HG03342 (cell line): ENCODE results near the gene GEMIN5.

Experiments
- ATAC-seq: cut with Tn5 transposase; IDR thresholded peaks from one replicate; pipeline ENCODE4 v1.9.1; 2021; ENCODE audit warnings: mild to moderate bottlenecking, moderate library complexity; ENCODE audit not compliant: unreplicated experiment

GEMIN5 gene

DNA sequence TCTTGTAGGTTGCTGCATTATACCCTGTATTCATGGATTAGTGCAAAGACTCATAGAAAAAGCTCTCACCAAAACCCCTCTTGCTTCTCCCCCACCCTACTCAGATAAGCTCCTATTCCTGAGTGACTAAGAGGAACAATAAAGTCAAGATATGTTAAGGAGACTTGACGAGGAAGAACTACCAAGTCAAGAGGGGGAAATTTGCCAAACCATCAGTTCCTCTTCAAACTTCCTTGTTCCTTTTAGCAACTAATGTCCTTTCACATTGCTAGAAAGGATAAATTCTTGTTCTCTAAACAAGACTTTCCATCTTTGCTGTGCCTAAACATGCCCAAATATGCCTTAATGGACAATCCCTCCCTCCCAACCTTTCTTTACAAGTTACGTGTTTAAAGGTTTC lies 52.6 kb downstream of the GEMIN5 start:
- no peak for ATAC-seq

DNA sequence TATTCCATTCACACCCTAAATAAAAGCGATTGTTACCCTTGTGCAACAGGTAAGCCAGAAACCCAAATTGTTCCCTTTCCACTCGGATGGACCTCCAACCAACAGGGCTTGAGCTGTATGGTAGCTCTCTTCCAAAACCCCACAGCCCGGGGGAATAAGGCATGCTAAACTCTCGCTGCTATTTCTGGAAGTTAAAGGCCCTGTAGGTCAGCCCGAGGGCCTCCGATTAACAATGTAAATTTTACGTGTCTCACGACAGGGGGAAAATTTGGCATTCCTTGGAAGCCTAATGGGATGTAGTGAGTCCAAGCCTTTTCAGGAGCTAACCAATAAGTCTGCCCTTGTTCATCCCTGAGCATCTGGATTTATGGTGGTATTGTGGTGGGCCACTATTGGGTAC lies 53.6 kb downstream of the GEMIN5 start:
- ATAC-seq: no peak

DNA sequence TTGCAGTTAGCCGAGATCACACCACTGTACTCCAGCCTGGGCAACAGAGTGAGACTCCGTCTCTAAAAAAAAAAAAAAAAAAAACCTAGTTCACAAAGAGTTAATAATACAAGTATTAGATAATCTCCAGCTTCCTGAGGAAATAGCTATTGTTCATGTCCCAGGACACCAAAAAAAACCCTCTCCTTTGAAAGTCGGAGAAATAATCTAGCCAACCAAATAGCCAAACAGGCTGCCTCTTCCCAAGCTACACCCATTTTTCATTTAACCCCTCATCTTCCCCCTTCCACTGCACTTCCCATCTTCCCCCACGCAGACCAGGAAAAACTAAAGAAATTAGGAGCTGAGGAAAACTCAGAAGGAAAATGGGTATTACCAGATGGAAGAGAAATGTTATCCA lies 56.0 kb downstream of the GEMIN5 start:
- ATAC-seq: no peak

DNA sequence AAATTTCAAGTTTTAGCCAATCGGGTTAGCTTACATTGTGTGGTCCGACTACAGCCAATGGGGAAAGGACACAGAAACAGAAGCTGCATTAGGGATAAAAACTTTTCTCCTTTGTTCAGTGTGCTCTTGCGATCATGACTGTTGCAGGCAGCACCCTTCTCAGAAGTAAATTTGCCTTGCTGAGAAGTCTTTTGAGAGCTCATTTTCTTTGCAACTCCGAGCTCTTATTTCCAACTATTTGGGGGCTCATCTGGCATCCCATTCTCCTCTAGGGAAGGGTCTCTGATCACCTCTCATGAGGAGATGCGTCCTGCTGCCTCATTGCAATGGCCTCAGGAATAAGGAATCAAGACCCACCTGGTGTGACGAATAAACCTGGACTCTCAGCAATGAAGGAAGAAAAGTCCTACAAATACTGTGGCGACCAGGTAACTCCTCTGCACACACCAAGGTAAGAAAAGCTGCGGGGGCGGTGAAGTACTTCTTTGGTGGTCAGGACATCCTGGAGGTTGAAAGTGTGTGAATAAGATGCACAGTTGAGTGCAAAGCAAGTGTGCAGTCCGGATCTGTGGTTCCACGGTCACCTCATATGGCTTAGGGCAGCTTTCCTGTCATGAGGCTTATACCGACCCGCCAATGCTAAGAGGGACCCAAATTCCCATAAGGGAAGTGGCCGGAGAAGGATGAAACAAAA lies 59.2 kb downstream of the GEMIN5 start:
- no peak for ATAC-seq

DNA sequence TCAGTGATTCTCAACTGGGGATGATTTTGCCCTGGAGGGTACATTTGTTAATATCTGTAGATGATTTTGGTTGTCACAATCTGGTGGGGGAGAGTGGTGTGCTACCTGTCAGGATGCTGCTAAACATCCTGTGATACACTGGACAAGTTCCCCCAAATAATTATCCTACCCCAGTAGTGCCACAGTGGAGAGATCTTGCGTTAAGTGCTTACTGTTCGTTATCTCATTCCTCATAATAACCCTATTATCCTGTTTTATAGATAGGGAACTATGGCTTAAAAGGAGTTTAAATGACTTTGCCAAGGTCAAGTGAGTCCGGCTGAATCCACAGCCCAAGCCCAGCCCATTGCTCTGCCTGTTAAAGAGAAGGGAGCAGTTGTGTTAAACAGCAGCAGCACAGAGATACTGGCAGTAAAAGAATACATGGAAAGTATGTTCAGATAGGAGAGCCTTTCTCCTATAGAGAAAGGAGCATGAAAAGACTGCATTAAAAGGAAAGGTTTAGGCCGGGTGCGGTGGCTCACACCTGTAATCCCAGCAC lies 64.2 kb downstream of the GEMIN5 start:
- ATAC-seq: no peak

DNA sequence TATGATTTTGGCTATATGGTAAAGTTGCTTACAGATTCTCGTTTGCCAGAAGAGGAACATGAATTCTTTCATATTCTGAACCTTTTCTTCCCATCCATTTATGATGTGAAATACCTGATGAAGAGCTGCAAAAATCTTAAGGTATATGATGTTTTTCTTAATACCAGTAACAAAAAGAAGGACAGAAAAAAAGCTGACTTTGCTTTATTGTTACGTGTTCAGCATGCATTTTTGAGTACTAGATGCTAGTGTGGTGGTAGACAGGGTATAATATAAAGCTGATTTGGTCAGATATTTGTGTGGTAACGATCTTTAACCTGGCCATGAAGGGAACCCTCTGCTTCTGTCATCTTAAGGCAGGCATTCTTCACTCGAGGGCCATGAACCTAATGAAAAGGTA lies 66.3 kb downstream of the GEMIN5 start:
- no peak for ATAC-seq

DNA sequence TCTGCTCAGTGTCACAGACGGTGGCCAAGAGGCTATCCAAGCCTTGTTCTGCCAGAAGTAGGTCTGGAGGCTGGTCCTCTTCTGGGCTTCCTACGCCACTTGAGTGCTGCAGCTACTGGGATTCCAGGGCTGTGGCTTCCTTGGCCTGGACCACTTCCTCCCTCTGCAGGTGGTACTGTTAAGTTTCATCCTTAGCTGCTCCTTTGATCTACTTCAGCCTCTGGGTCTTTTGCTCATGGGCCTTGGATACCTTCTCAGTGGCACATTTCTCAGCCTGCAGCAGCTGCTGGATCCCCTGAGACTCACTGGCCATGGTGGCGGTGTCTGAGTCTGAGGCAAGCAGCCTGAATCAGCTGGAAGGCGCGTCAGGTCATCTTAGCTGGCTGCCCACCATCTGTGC lies 69.3 kb downstream of the GEMIN5 start:
- ATAC-seq: no peak

DNA sequence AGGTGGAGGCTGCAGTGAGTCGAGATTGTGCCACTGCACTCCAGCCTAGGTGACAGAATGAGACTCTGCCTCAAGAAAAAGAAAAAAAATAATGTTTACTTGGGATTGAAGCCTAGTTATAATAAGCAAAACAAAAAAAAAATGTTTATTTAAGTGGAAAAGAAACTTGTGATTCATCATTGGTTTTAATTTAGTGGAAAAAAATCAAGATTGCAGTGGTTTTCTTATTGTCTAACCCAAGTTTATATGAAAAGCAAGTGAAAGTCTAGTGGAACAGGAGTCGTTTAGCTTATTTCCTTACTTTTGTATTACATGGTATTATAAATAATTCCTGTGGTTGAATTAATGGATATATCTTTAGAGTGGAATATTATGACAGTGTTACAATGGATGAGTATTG lies 71.2 kb downstream of the GEMIN5 start:
- ATAC-seq: no peak

DNA sequence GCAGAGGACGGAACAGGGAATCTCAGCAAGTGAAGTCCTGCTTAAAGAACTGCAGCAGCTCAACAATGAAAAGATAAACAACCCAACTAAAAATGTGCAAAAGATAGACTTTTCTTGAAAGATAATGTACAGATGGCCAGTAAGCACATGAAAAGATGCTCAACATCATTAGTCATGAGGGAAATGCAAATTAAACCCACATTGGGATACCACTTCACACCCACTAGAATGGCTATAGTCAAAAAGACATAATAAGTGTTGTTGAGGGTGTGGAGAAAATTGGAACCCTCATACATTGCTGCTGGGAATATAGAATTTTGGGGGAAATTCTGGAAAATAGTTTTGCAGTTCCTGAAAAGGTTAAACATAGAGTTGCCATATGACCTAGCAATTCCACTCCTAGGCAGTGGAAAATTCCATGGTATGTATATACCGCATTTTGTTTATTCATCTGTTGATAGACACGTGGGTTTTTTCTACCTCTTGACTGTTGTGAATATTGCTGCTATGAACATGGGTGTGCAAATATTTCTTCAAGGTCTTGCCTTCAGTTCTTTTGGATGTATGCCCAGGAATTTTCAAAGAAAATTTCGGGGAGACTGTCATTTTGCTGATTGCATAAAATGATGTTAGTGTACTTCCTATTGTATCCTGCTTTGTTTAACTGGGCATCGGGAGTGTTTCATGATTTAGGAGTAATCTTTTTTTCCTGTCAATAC lies 72.4 kb downstream of the GEMIN5 start:
- no peak for ATAC-seq

DNA sequence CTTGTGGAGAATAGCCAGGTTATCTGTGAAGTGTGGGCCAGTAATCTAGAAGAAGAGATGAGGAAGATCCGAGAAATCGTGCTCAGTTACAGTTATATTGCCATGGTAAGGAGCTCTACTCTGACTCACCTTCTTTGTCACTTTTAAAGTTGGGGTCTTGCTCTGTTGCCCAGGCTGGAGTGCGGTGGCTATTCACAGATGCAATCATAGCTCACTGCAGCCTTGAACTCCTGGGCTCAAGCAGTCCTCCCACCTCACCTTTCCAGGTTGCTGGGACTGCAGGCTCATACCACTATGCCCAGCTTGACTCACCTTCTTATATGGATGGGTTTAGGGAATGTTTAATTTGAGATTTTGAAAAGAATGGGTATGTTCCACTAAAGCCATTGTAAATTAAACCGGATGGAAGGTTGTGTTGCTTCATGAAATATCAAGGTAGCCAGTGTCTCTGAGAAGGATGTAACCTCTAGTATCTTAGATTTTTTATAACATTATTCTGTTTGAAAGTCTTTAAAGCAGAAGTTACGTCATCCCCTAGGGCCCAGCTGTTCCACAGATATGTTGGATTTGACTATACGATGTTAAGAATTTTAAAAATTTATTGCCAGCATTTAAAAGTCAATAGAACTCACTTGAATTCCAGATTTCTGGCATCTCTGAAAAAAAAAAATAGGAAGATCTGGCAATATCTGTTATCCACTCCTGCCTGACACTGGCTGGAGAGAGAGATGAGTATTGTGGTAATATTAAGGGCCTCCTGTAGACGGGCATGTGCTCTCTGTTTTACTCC lies 74.5 kb downstream of the GEMIN5 start:
- no peak for ATAC-seq

DNA sequence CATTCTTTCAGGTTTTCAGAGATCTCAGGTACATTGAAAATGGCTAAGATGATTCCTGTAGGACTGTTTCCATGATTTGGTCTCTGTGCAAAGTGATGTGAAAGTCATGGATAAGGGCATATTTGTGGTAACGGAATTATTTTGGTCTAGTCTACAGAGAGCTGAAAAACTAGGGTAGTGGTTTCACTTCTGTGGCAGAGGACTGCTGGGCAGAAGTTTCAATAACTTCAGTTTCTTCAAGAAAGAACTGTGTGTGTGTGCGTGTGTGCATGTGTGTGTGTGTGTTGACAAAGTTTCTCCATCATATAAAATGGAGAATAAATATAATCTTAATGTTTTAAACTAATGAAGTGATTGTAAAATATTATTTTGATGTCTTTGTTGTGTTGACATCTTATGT lies 75.2 kb downstream of the GEMIN5 start:
- no peak for ATAC-seq

DNA sequence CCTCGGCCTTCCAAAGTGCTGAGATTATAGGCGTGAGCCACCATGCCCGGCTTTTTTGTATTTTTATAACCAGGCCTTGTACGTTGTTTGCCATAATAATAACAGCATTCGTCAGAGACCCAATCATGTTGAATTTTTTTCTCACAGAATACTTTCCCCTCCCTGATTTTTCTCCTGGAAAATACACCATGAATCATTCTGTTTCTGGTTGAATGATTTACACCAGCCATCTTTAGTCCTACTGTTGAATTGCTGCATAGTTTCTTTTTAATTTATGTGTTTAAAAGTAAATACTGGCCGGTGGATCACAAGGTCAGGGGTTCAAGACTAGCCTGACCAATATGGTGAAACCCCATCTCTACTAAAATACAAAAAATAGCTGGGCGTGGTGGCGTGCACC lies 76.1 kb downstream of the GEMIN5 start:
- no peak for ATAC-seq

DNA sequence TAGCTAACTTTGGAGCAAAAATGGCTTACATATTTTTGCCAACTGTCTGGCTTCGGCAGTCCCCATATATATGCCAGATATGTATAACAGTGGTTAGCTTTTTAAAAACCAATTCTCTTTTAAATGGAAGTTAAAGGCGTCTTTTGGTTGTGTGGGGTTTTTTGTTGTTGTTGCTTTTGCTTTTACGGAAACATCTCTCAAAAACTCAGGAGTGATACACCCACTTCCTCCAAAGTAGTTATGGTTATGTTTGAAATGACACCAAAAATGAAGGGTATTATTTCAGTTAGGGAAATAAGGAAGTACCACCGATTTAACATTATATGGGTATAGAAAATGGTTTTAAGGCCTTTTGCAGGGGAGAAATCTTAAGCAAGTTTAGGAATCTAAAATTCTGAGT lies 77.2 kb downstream of the GEMIN5 start:
- no peak for ATAC-seq

DNA sequence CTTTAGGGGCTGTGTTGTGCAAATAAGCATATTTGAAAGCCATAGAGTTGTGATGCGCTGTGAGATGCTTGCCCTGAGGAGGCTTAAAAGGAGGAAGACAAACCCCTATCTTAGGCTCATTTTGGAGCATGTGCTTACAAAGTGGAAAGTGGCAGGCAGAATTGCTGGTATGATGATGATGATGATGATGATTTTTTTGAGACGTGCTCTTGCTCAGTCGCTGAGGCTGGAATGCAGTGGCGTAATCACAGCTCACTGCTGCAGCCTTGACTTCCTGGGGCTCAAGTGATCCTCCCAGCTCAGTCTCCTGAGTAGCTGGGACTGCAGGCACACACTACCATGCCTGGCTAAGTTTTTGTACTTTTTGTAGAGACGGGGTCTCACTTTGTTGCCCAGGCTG lies 77.9 kb downstream of the GEMIN5 start:
- no peak for ATAC-seq

DNA sequence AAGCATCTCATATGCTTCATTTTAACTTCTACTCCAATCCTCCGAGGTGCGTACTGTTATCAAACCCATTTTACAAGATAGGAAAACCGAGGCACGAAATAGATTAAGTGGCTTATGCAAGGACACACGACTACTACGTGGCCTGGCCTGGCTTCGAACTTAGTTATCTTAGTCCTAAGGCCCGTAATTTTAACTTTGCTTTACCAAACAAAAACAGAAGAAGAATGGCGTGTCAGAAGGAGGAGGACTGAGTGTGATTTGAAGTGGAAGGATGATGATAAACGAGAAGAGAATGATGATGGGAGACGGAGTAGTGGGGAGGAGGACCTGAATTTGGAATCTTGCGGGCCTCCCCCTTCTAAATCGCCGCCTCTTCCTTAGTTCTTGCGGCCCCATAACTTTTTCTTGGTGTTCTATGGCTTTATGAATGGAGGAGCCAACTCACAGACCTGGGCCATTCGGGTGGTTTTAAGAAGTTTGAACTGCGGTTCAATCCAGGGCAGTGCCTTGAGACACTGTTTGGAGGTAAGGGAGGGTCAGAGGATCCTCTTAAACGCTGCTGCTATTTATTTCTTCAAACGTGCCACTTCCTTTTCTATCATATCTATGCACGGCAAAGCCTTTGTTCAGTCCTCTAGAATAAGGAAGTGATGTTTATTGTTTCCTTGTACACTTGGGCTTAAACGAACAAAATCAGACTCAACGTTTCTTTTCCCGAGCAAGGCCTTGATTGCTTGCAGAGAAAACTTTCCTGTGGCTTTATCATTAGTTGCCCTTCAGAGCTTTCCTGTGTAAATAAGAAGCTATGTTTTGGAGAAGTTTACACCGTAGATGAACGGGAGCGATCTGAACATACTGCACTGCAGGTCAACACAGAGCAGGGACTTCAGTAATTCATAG lies 78.8 kb downstream of the GEMIN5 start:
- ATAC-seq: no peak

DNA sequence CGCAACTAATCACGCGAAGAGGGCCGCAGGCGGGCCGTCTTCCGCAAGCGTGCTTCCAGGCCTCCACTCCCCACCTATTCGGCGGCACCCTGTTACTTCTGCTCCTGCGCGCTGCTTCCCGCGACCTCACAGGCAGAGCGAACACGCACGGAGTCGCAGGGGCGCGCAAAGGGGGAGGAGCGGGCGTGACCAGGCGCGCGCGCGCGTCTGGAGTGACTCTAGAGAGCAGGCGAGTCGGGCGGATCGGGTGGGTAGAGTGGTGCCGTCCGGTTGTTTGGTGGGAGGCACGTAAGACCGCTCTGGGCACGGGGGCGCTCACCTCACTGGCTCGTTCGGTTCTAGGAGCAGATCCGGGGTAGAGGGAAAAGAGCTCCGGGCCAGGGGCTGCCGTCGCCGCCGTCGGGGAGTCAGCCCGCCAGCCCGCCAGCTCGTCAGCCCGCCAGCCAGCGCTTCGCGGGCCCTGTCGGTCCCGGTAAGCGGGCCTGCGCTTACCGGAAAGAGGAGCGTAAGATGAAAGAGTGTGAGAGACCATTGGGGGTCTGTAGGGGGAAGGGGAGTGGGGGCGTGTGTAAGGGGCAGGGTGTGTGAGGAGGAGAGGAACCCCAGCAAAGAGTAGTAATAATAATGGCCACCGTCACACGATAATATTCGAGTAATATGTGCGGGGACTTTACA lies 79.6 kb downstream of the GEMIN5 start, which contains the start of gene CNOT8:
CNOT8 (plus strand) TSS at position 331 of the 675 bp plus-strand sequence. CDS start 4,652 bp downstream, outside the sequence.
- peak; percentile 75 for ATAC-seq

DNA sequence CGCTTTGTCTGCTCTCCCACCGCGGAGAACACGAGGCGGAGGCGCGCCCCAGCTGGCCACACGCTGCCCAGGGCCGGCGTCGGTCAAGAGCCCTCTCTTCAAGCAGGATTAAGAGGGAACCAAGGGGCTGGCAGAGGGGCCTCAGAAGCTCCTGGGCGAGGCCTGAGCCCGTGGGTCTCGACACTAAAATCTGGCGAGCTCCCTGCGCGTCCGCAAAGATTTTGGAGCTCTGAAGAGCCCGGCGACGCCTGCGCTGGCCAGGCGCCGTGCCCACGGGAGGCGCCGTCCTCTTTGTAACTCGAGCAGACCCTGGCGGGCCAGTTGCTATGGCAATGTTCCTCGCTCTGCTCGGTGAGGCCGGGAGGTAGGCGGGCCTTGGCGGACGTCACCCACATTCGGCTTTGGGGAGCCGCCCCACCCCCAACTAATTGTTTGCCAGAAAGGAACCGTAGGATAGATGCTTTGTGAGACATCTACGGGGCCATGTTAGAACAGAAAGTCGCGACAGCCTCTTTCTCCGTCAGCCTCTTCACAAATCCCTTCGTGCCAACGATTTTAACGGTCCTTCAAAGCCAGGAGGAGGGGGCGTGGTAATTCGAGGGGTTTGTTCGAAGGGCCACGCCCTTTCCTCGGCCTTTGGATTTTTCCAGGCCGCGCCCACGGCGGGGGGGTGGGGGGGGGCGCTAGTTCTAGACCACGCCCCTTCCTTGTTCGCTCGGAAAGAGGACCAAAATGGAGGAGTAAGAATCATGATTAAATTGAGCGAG lies 80.3 kb downstream of the GEMIN5 start:
- ATAC-seq: peak; percentile 66

DNA sequence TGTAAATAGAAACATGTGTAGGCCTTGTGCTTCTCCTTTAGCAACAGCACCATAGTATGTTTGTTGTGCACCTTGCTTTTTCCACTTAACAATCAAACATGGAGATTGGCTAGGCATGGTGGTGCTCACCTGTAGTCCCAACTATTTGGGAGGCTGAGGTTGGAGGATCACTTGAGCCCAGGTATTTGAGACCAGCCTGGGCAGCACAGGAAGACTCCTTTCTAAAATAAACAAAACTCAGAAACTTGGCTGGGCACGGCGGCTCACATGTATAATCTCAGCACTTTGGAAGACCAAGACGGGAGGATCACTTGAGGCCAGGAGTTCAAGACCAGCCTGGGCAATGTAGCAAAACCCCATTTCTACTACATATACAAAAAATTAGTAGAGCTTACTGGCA lies 86.7 kb downstream of the GEMIN5 start:
- no peak for ATAC-seq
